Left lung (tissue), 10 donors: Measurements from ENCODE around the gene FRMD4B. TPM values are rescaled to one million over a fixed set of nuclear protein-coding genes. Genes with fewer than 3 reads are reported as not detected.

ENCODE experiments used
- ATAC-seq: fragments of 200-7000 bp; cut with Tn5 transposase; one replicate; pipeline ENCODE4 v1.9.1; 2020; ENCODE audit warnings: moderate library complexity
- DNase-seq, 4 donors: peaks; one replicate each; pipeline ENCODE4 v3.0.0-alpha.2; 2013 to 2020
- H3K27ac ChIP-seq, 2 donors: fragments of 200-600 bp; sonication (generic) in 1 of 2; one replicate each; pipeline versions ENCODE4 v1.5.0 to v1.8.0; 2020 to 2021
- H3K27me3 ChIP-seq, 2 donors: fragments of 200-600 bp; sonication (generic) in 1 of 2; one replicate each; pipeline versions ENCODE4 v1.5.0 to v1.8.0; 2020 to 2021
- H3K36me3 ChIP-seq, 2 donors: fragments of 200-600 bp; sonication (generic) in 1 of 2; one replicate each; pipeline versions ENCODE4 v1.5.0 to v1.8.0; 2020 to 2021
- H3K4me1 ChIP-seq, 2 donors: fragments of 200-600 bp; one replicate each; pipeline ENCODE4 v1.8.0; 2021
- H3K4me3 ChIP-seq, 2 donors: fragments of 200-600 bp; sonication (generic) in 1 of 2; one replicate each; pipeline versions ENCODE4 v1.5.0 to v1.8.0; 2020 to 2021; ENCODE audit warnings: mild to moderate bottlenecking in 1 of 2
- H3K9me3 ChIP-seq, 2 donors: fragments of 200-600 bp; sonication (generic) in 1 of 2; one replicate each; pipeline versions ENCODE4 v1.5.0 to v1.8.0; 2020 to 2021
- CTCF ChIP-seq, 2 donors: fragments of 200-600 bp; sonication (generic) in 1 of 2; IDR thresholded peaks; one replicate each; pipeline versions ENCODE4 v1.5.0 to v1.8.0; 2021; ENCODE audit warnings: antibody characterized with exemption in 2 of 2
- intact Hi-C, 2 donors: fragments of 100-400 bp; cut with DNase I; formaldehyde crosslinking; loops; one replicate each; pipeline versions ENCODE4 v1.11.2 to v1.14.2; 2022
- polyA plus RNA-seq, 6 donors: library from polyadenylated mRNA; unstranded; fragments of 120-200 nt; gene quantifications; one replicate each; pipeline ENCODE4 v1.2.1, GENCODE V29; 2013; ENCODE audit not compliant: insufficient read length in 6 of 6
- total RNA-seq, 2 donors: library from RNA; stranded (reverse); fragmentation: NEBNext Ultra II Directional; extraction: Animal tissue kit (Norgen Biotek cat#: 25700); gene quantifications; one replicate each; pipeline ENCODE4 v1.2.1, GENCODE V29; 2021
- donor health status: DM: no; HTN: yes; CAD: no.
- donor health status: DM: no; HTN: no; CAD: no.

Gene FRMD4B
- total and polyA plus RNA-seq, 8 donors, result 49.0 to 78.7 (median 71.1) TPM

DNA sequence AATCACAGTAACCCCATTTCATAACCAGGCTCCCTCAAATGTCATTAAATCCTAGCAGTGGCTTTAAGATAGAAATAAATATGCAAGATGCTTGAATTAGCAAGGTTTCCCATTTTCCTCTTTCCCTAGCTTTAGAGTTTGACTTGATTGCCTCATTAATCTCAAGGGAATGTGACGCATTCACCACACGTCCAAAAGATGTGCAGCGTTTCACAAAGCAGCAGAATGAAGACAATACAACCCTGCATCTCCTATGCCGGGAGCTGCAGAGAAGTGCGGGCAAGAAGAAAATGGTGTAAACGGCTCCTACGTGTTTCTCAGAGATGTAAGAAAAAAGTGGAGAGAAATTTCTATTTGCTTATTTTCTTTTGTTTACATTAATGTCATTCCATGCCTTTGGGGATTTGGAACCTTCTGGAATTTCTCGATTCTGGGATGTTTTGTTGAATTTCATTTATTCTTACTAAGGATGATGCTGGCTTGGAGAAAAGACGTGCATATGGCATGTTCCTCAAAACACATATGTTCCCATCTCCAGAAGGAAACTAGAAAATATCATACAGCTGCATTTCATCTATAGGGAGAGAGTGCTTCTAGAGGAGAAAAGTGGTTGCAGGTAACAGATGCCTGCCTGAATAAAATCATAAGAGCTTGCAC lies 27.8 kb upstream of the FRMD4B start:
- Histone ChIP-seq H3K36me3 (no peaks in the 10 kb centered on the region), H3K4me1 (peaks cover 10 to 23% of the 10 kb centered on the region in 2 donors), H3K27ac (no peak overlapping the region), H3K4me3 (no peak overlapping the region), H3K27me3 (no peaks in the 10 kb centered on the region), H3K9me3 (no peaks in the 10 kb centered on the region)
- intact Hi-C loops, result no loop called here
- no peak for TF ChIP-seq CTCF (IDR thresholded peaks at IDR 0.05)
- DNase-seq (no peak), ATAC-seq (no peak)

- ATAC-seq (no peak), DNase-seq (no peak)
- TF ChIP-seq CTCF (IDR thresholded peaks at IDR 0.05), result no peak
- Histone ChIP-seq H3K27ac (no peak overlapping the region), H3K9me3 (no peaks in the 10 kb centered on the region), H3K4me1 (peaks cover 10 to 25% of the 10 kb centered on the region in 2 donors), H3K36me3 (no peaks in the 10 kb centered on the region), H3K27me3 (no peaks in the 10 kb centered on the region), H3K4me3 (no peak overlapping the region)
- intact Hi-C loops, result no loop called here
These were observed 25.5 kb upstream of the FRMD4B start for GRCh38 chr3:69411346-69411745.

DNA sequence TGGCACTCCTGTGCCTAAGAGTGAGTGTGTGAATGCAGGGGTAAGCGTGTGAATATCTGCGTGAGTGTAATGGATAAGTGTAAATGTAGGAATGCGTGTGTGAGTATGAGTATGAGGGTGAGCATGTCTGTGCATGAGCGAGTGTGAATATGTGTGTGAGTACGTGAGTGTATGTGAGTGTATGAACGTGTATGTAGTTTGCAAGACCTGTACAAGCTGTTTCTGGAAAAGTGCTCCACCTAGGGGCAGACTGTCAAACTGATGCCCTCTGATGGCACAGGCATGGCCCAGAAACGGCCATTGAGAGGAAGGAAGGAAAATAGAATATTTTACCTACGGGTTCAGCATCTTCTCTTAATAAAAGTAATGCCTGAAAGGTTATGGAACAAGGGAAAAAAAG lies 24.4 kb upstream of the FRMD4B start:
- Histone ChIP-seq H3K27ac (peak overlapping the region; percentile 69 to 71), H3K9me3 (peaks cover 0 to under 1% of the 10 kb centered on the region in 2 donors), H3K27me3 (no peaks in the 10 kb centered on the region), H3K36me3 (no peaks in the 10 kb centered on the region), H3K4me3 (no peak overlapping the region), H3K4me1 (peaks cover 10 to 30% of the 10 kb centered on the region in 2 donors)
- intact Hi-C loops, result no loop called here
- DNase-seq (peak in 2 of 4 donors; percentile 68 to 77), ATAC-seq (peak; percentile 96)
- TF ChIP-seq CTCF (IDR thresholded peaks at IDR 0.05), result peak; percentile 64 to 86

- TF ChIP-seq CTCF (IDR thresholded peaks at IDR 0.05), result no peak
- H3K4me1 ChIP-seq, result peaks cover 10 to 30% of the 10 kb centered on the region in 2 donors
- H3K27ac ChIP-seq, result peak overlapping the region; percentile 69 to 71
- no peak overlapping the region for H3K4me3 ChIP-seq
- ATAC-seq (peak; percentile 79), DNase-seq (no peak)
- no peaks in the 10 kb centered on the region for H3K27me3 ChIP-seq
- intact Hi-C loops, result no loop called here
- H3K36me3 ChIP-seq, result no peaks in the 10 kb centered on the region
- H3K9me3 ChIP-seq, result peaks cover 0 to 6% of the 10 kb centered on the region in 2 donors
These were observed 23.9 kb upstream of the FRMD4B start for GRCh38 chr3:69409831-69410230.

DNA sequence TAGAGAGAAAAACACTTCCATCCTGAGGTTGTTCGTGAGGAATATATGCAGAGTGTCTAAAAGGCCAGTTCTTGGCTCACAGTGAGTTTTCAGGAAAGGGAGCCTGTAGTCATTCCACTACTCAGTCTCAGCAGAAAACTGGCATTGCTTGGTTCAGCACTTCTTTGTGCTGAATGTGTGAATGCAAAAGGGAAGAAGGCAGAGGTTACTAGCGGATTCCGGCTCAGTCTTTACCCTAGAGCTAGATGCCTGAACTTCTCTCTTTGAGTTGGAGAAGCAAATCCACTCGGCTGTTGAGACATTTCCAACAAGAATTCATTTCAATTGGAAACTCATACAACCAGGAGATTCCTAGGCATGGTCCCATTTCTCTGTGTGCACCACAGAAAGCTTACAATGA lies 23.1 kb upstream of the FRMD4B start:
- Histone ChIP-seq H3K27me3 (no peaks in the 10 kb centered on the region), H3K9me3 (peaks cover 0 to 6% of the 10 kb centered on the region in 2 donors), H3K4me3 (no peak overlapping the region), H3K27ac (peak overlapping the region; percentile 69 to 71), H3K36me3 (no peaks in the 10 kb centered on the region), H3K4me1 (peaks cover 10 to 30% of the 10 kb centered on the region in 2 donors)
- intact Hi-C loops, result no loop called here
- DNase-seq (no peak), ATAC-seq (peak; percentile 26)
- TF ChIP-seq CTCF (IDR thresholded peaks at IDR 0.05), result no peak
